ENCODE data around the gene MUL1.

Gene MUL1

DNA sequence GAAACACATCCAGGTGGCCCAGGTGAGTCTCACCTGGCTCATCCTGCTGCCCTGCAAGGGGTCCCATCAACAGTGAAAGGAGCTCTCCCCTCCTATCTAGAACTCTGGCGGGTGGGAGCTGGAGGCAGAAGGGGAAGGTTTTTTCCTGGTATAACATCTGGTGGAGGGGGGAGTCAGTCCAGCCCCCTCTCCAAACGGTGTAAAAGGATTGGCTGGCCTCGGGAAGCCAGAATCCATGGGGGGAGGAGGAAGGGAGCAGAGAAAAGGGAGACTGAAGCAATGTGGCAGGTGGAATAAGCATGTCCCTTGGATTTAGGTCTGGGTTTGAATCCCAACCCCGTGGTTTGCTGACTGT lies 20.7 kb downstream of the MUL1 start:
- Histone ChIP-seq H3K36me3 (ENCODE audit: control insufficient read depth in 5 of 5, insufficient read depth in 5 of 5, low read length in 5 of 5) (no peaks in the 10 kb centered on the region), H3K9me3 (ENCODE audit: control insufficient read depth in 5 of 5, low read length in 5 of 5) (no peaks in the 10 kb centered on the region), H3K4me3 (ENCODE audit: low read depth in 1 of 5, low read length in 5 of 5) (peak overlapping the region in 2 of 5 donors; percentile 67 to 69), H3K27me3 (ENCODE audit: control insufficient read depth in 5 of 5, insufficient read depth in 4 of 5, low read length in 5 of 5) (peaks cover 11 to 46% (median 30%) of the 10 kb centered on the region in 5 donors), H3K9ac (ENCODE audit: low read length in 5 of 5) (no peak overlapping the region), H3K4me1 (ENCODE audit: control insufficient read depth in 5 of 5, insufficient read depth in 5 of 5, low read length in 5 of 5) (peaks cover 0 to 31% (median 30%) of the 10 kb centered on the region in 5 donors), H3K27ac (ENCODE audit: low read depth, low read length) (no peak overlapping the region)

DNA sequence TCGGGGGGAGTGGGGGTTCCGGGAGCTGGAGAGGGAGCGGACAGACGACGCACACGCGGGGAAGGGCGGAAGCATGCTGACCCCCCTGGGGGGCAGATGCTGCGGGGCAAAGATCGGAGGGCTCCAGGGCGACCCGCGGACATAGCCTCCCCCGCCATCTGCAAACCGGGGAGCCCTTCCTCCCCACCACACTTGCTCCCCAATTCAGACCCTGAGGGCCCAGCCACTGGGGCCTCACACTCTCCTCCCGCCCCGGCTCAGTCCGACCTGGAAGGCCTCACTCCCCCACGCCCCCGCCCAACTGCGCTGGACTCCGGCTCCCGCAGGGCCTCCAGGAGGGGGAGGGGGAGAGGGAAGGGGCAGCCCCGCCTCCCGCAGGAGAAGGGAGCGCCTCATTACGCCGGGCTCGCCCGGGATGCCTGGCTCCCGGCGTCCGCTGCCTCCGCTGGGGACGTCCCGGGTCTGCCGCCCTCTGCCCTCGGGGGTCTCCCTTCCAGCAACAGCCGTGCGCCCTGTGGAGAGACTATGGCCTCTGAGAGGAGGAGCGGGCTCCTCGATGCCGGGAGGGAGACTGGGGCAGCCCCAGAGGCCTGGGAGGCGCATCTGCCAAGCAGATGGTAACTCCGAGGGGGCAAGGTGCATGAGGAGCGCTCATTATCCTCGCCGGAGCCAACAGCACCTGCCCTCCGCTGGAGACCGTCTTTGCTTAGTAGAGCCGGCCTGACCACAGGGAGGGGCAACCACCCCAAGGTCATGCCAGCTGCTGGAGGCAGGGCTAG lies 21.3 kb downstream of the MUL1 start:
- Histone ChIP-seq H3K36me3 (ENCODE audit: control insufficient read depth in 5 of 5, insufficient read depth in 5 of 5, low read length in 5 of 5) (no peaks in the 10 kb centered on the region), H3K27ac (ENCODE audit: low read depth, low read length) (no peak overlapping the region), H3K27me3 (ENCODE audit: control insufficient read depth in 5 of 5, insufficient read depth in 4 of 5, low read length in 5 of 5) (peaks cover 11 to 49% (median 34%) of the 10 kb centered on the region in 5 donors), H3K4me3 (ENCODE audit: low read depth in 1 of 5, low read length in 5 of 5) (peak overlapping the region in 4 of 5 donors; percentile 66 to 71 (median 68)), H3K9me3 (ENCODE audit: control insufficient read depth in 5 of 5, low read length in 5 of 5) (no peaks in the 10 kb centered on the region), H3K9ac (ENCODE audit: low read length in 5 of 5) (peak overlapping the region in 2 of 5 donors; percentile 48 to 56), H3K4me1 (ENCODE audit: control insufficient read depth in 5 of 5, insufficient read depth in 5 of 5, low read length in 5 of 5) (peaks cover 0 to 31% (median 30%) of the 10 kb centered on the region in 5 donors)

DNA sequence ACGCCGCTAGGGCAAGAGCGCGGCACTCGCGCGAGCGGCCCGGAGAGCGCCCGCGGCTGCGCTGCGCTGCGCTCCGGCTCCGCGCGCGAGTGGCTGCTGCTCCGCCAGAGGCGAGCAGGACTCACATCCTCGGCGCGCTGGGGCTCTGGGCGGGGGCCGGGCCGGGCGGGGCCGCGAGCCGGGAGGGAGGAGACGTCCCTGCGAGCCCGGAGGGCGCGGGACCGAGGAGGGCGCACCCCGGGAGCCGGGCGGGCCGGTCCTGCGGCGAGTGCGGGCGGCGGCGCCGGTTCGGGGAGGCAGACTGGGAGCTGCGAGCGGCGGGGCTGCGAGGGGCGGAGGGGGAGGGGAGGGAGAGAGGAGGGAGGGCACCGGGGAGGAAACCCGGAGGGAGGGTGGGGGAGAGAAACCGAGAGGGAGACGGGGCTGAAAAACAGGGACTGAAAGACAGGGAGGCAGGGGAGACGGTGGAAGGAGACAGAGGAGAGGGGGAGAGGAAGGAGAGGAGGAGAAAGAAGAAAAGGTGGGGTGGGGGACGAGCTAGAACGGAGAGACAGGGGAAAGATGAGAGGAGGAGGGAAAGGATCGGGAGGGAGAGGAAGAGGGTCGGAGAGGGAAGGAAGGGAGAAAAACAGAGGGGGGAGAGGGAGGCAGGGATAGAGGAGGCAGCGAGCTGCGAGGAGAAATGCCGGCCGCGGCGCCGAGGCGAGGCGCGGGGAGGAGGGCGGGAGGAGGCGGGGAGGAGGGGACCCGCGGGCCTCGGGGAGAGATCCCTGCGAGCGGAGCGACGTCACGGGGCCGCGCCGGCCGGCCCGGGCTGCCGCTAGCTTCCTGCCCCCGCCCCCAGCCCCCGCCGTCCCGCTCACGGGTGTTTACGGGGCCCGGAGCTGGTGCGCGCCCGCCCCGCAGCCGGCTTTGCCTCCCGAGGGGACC lies 22.2 kb downstream of the MUL1 start, which contains the start of gene CAMK2N1:
CAMK2N1 (minus strand) TSS at position 684 of the 930 bp plus-strand sequence. CDS start 831 bp downstream, outside the sequence.
- peaks cover 17 to 58% (median 40%) of the 10 kb centered on the region in 5 donors for H3K27me3 ChIP-seq (ENCODE audit: control insufficient read depth in 5 of 5, insufficient read depth in 4 of 5, low read length in 5 of 5)
- H3K4me1 ChIP-seq (ENCODE audit: control insufficient read depth in 5 of 5, insufficient read depth in 5 of 5, low read length in 5 of 5), result peaks cover 0 to 31% (median 30%) of the 10 kb centered on the region in 5 donors
- peak within 1 kb of the TSS in 3 of 5 donors; percentile 48 to 59 (median 49) for H3K9ac ChIP-seq (ENCODE audit: low read length in 5 of 5)
- H3K9me3 ChIP-seq (ENCODE audit: control insufficient read depth in 5 of 5, low read length in 5 of 5), result no peaks in the 10 kb centered on the region
- no peak within 1 kb of the TSS for H3K27ac ChIP-seq (ENCODE audit: low read depth, low read length)
- H3K36me3 ChIP-seq (ENCODE audit: control insufficient read depth in 5 of 5, insufficient read depth in 5 of 5, low read length in 5 of 5), result no peaks in the 10 kb centered on the region
- peak within 1 kb of the TSS; percentile 66 to 89 (median 69) for H3K4me3 ChIP-seq (ENCODE audit: low read depth in 1 of 5, low read length in 5 of 5)

DNA sequence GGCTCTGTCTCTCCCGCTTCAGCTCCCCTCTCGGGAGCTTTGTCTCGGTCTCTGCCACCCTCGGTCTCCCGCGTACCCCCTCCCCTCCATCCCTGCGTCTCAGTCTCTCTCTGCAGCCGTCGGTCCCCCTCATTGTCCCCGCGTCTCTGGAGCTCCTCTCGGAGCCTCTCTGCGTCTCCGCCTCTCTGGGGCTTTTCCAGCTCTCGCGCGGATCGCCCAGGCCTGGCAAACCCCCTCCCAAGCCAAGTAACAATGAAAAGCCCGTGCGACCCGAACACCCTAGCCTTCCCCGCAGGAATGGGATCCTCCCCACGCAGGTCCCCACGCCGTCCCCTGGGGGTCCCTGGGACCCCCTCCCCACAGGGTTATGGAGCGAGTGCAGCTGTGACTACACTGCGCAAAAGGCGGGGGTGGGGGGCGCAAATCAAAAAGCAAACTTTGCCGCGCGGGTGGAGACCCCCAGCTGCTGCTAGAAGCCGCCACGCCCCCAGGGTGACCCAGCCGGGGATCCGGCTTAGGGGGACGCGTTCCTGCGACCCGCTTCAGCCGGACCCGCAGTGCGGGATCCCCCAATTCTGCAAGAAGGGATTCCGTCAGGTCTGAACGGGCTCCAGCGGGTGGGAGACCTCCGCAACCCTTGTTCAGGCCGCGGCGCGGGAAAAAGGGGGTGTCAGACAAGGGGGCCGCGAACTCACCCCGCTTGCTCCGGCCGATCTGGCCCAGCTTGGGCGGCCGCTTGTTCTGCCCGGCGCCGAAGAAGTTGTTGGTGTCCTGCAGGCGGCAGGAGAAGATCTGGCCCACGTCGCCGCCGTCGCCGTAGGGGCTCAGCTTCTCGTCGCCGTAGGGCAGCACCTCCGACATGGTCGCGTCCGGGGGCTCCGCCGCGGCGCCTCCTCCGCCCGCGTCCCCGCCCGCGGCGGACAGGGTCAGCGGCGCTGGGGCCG lies 23.2 kb downstream of the MUL1 start:
- H3K4me1 ChIP-seq (ENCODE audit: control insufficient read depth in 5 of 5, insufficient read depth in 5 of 5, low read length in 5 of 5), result peaks cover 0 to 31% (median 30%) of the 10 kb centered on the region in 5 donors
- peak overlapping the region; percentile 35 to 63 (median 61) for H3K4me3 ChIP-seq (ENCODE audit: low read depth in 1 of 5, low read length in 5 of 5)
- H3K27ac ChIP-seq (ENCODE audit: low read depth, low read length), result no peak overlapping the region
- peaks cover 21 to 62% (median 43%) of the 10 kb centered on the region in 5 donors for H3K27me3 ChIP-seq (ENCODE audit: control insufficient read depth in 5 of 5, insufficient read depth in 4 of 5, low read length in 5 of 5)
- H3K9ac ChIP-seq (ENCODE audit: low read length in 5 of 5), result peak overlapping the region in 2 of 5 donors; percentile 30 to 37
- no peaks in the 10 kb centered on the region for H3K9me3 ChIP-seq (ENCODE audit: control insufficient read depth in 5 of 5, low read length in 5 of 5)
- H3K36me3 ChIP-seq (ENCODE audit: control insufficient read depth in 5 of 5, insufficient read depth in 5 of 5, low read length in 5 of 5), result no peaks in the 10 kb centered on the region

DNA sequence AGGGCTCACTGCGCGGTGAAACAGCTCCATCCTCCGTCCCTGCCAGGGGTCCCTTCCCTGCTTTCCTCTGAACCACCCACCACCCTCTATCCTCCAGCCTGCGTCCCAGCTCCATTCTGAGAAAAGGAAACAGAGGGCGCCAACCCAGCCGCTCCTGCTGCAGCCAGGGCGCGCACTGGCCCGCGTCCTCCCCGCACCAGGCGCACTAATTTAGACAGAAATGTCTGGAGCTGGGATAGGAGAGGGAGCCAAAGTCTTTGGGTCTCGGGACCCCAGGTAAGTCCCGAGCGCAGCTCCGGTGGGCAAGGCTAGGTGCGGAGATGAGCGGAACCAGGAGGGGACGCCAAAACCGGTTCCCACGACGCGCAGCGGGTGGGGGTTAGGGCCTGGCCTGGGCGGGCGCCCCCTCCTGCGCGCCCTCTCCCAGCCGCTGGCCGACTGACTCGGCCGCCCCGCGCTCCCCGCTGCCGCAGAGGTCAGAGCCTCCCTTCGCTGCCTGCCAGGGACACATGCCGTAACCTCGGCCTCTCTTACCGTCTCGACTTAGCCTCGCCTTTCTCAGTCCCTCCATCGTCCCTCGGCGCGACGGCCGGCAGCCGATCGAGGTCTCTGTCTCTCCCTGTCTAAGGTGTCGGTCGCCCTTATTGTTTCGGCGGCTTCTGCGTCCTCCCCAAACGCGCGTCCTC lies 24.0 kb downstream of the MUL1 start:
- H3K27me3 ChIP-seq (ENCODE audit: control insufficient read depth in 5 of 5, insufficient read depth in 4 of 5, low read length in 5 of 5), result peaks cover 21 to 62% (median 43%) of the 10 kb centered on the region in 5 donors
- no peak overlapping the region for H3K27ac ChIP-seq (ENCODE audit: low read depth, low read length)
- H3K4me1 ChIP-seq (ENCODE audit: control insufficient read depth in 5 of 5, insufficient read depth in 5 of 5, low read length in 5 of 5), result peaks cover 0 to 31% (median 30%) of the 10 kb centered on the region in 5 donors
- no peaks in the 10 kb centered on the region for H3K9me3 ChIP-seq (ENCODE audit: control insufficient read depth in 5 of 5, low read length in 5 of 5)
- H3K36me3 ChIP-seq (ENCODE audit: control insufficient read depth in 5 of 5, insufficient read depth in 5 of 5, low read length in 5 of 5), result no peaks in the 10 kb centered on the region
- peak overlapping the region; percentile 35 to 63 (median 61) for H3K4me3 ChIP-seq (ENCODE audit: low read depth in 1 of 5, low read length in 5 of 5)
- peak overlapping the region in 1 of 5 donors; percentile 25 for H3K9ac ChIP-seq (ENCODE audit: low read length in 5 of 5)

DNA sequence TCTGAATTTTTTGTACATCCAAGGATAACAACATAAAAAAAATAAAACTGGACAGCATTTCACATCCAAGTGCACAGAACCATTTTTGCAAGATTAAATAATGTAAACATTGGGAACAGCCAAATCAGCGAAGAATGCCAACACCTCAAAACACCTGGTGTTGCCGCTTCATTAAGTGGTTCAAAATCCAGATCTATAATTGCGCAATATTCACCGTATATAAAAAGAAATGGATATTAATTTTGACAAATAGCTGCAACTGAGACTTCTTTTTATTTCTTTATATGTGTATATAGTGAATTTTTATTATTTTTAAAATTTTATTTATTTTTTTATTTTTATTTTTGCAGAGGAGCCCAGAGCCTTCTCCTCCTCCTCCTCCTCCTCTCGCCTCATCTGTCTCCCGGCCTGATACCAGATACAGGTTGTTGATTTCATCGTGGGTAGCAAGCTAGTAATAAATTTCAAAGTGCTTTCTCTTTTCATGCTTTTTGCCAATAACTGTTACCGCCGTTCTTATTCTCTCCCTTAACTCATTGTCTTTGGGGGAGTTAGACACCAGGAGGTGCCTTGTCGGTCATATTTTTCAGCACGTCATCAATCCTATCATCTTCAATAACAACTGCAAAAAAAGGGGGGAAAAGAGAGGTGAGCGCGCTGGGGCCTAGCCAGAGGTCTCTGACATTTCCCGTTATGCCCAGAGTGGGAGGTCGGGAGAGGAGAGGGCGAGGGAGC lies 24.7 kb downstream of the MUL1 start:
- H3K27me3 ChIP-seq (ENCODE audit: control insufficient read depth in 5 of 5, insufficient read depth in 4 of 5, low read length in 5 of 5), result peaks cover 21 to 57% (median 47%) of the 10 kb centered on the region in 5 donors
- no peaks in the 10 kb centered on the region for H3K36me3 ChIP-seq (ENCODE audit: control insufficient read depth in 5 of 5, insufficient read depth in 5 of 5, low read length in 5 of 5)
- no peaks in the 10 kb centered on the region for H3K9me3 ChIP-seq (ENCODE audit: control insufficient read depth in 5 of 5, low read length in 5 of 5)
- H3K9ac ChIP-seq (ENCODE audit: low read length in 5 of 5), result no peak overlapping the region
- peak overlapping the region in 3 of 5 donors; percentile 61 to 63 (median 63) for H3K4me3 ChIP-seq (ENCODE audit: low read depth in 1 of 5, low read length in 5 of 5)
- peaks cover 0 to 31% (median 30%) of the 10 kb centered on the region in 5 donors for H3K4me1 ChIP-seq (ENCODE audit: control insufficient read depth in 5 of 5, insufficient read depth in 5 of 5, low read length in 5 of 5)
- H3K27ac ChIP-seq (ENCODE audit: low read depth, low read length), result no peak overlapping the region

DNA sequence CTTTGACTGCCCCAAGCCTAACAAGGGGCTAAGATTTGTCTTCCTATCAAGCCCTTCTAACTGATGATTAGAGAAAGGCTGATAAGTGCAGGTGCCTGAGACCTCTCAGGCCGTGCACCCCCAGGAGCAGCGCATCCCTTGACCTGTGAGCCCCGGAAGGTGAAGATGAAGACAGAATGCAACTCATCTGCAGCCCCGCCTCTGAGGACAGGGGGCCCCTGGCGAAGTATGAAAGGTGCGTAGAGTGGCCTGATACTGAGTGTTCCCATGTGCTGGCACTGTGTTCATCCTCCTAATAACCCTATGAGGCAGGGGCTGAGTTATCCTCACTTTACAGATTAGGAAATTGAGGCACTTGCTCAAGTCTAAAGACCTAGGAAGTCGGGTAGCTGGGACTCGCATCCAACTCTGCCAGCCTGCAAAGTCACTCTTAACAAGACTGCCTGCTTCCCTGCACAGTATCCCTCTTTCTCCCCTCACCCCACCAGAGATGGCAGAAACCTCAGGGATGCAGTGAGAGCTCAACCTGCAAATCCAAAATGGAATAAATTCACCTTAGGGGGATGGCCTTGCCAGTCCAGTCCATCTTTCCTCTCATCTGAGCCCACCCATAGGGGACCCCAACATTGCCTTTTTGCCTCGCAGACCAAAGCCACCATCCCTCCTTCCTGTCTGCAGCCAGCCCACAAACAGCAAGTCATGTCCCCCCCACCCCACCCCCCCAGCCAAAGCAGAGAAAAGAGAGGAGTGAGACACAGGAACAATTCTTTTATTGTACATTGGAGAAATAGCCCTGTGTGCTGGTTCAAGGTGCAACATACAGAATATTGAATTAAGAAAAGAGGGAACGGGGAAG lies 26.1 kb downstream of the MUL1 start:
- H3K27ac ChIP-seq (ENCODE audit: low read depth, low read length), result no peak overlapping the region
- peaks cover 30 to 60% (median 51%) of the 10 kb centered on the region in 5 donors for H3K27me3 ChIP-seq (ENCODE audit: control insufficient read depth in 5 of 5, insufficient read depth in 4 of 5, low read length in 5 of 5)
- H3K36me3 ChIP-seq (ENCODE audit: control insufficient read depth in 5 of 5, insufficient read depth in 5 of 5, low read length in 5 of 5), result no peaks in the 10 kb centered on the region
- H3K4me3 ChIP-seq (ENCODE audit: low read depth in 1 of 5, low read length in 5 of 5), result no peak overlapping the region
- no peaks in the 10 kb centered on the region for H3K9me3 ChIP-seq (ENCODE audit: control insufficient read depth in 5 of 5, low read length in 5 of 5)
- no peak overlapping the region for H3K9ac ChIP-seq (ENCODE audit: low read length in 5 of 5)
- H3K4me1 ChIP-seq (ENCODE audit: control insufficient read depth in 5 of 5, insufficient read depth in 5 of 5, low read length in 5 of 5), result peaks cover 0 to 33% (median 28%) of the 10 kb centered on the region in 5 donors

All from subcutaneous abdominal adipose tissue (tissue), 5 donors.